A549 (cell line): Measurements from ENCODE around the gene NAV2. TPM values are rescaled to one million over a fixed set of nuclear protein-coding genes. Genes with fewer than 3 reads are reported as not detected.

Experiments
- ATAC-seq, 2 experiments: fragments of 200-7000 bp in 1 of 2; fragments of >200 bp in 1 of 2; cut with Nextera tagmentation in 1 of 2; cut with Tn5 transposase in 1 of 2; 3 replicates each; pipeline versions ENCODE4 v1.8.0 to v1.9.1; 2018 to 2020; ENCODE audit warnings: mild to moderate bottlenecking in 1 of 2, moderate library complexity in 1 of 2
- CTCF ChIA-PET: fragments of 300-600 bp; sonication (Branson Sonifier 250); formaldehyde crosslinking; extraction: SDS; loops from one replicate; lab custom pipeline; 2021; ENCODE audit warnings: antibody characterized with exemption, inconsistent platforms; lab: Yijun Ruan, JAX
- POLR2A ChIA-PET: fragments of 350-600 bp; formaldehyde crosslinking; extraction: SDS; loops from one replicate; lab custom pipeline; 2021; ENCODE audit warnings: antibody characterized with exemption, inconsistent platforms; lab: Yijun Ruan, JAX
- DNase-seq, 2 experiments: peaks; one replicate each; pipeline versions ENCODE4 v3.0.0 to v3.0.0-alpha.2; 2011 to 2016; ENCODE audit warnings: low read depth in 1 of 2, low spot score in 1 of 2
- FAIRE-seq: peaks from 2 replicates; lab custom pipeline; 2011; peaks lifted over from hg19 to GRCh38; lab: Jason Lieb, UNC
- H3K27ac ChIP-seq, 2 experiments: fragments of >200 bp; sonication (Bioruptor Twin); formaldehyde crosslinking; 3 replicates each; pipeline ENCODE4 v1.5.1; 2016 to 2017
- H3K4me1 ChIP-seq: fragments of >200 bp; sonication (Bioruptor Twin); formaldehyde crosslinking; 3 replicates; pipeline ENCODE4 v1.6.1; 2016
- H3K4me2 ChIP-seq: fragments of >200 bp; sonication (Bioruptor Twin); formaldehyde crosslinking; 3 replicates; pipeline ENCODE4 v1.6.1; 2016
- H3K4me3 ChIP-seq: fragments of >200 bp; sonication (Bioruptor Twin); formaldehyde crosslinking; 3 replicates; pipeline ENCODE4 v1.5.1; 2016
- H3K9me3 ChIP-seq: fragments of >200 bp; sonication (Bioruptor Twin); formaldehyde crosslinking; 3 replicates; pipeline ENCODE4 v1.6.1; 2016
- BCL3 ChIP-seq: fragments of >200 bp; sonication (Bioruptor Twin); formaldehyde crosslinking; IDR thresholded peaks from 3 replicates; pipeline ENCODE4 v1.6.1; 2016
- BHLHE40 ChIP-seq: IDR thresholded peaks from 2 replicates; pipeline ENCODE4 v1.6.1; 2012; ENCODE audit warnings: low read depth, low read length, inconsistent platforms
- CHD4 ChIP-seq: fragments of 200-600 bp; sonication (generic); IDR thresholded peaks from 2 replicates; pipeline ENCODE4 v1.6.1; 2016; ENCODE audit warnings: antibody characterized with exemption, mild to moderate bottlenecking, borderline replicate concordance
- CTCF ChIP-seq: fragments of >200 bp; sonication (Bioruptor Twin); formaldehyde crosslinking; IDR thresholded peaks from 3 replicates; pipeline ENCODE4 v1.5.1; 2016
- EHMT2 ChIP-seq: fragments of 200-600 bp; sonication (generic); IDR thresholded peaks from 2 replicates; pipeline ENCODE4 v1.6.1; 2016; ENCODE audit warnings: antibody characterized with exemption, low read depth, mild to moderate bottlenecking, moderate library complexity
- ESRRA ChIP-seq: fragments of 150-350 bp; IDR thresholded peaks from 2 replicates; pipeline ENCODE4 v1.6.1; 2014; ENCODE audit warnings: mild to moderate bottlenecking, low read length, borderline replicate concordance
- FOSL2 ChIP-seq, 2 experiments: fragments of 450-650 bp in 1 of 2; fragments of >200 bp in 1 of 2; sonication (Bioruptor Twin) in 1 of 2; formaldehyde crosslinking; IDR thresholded peaks; 2 replicates each; pipeline versions ENCODE4 v1.5.0 to v1.6.1; 2016 to 2020; ENCODE audit warnings: mild to moderate bottlenecking in 1 of 2, moderate library complexity in 1 of 2
- GATA3 ChIP-seq: IDR thresholded peaks from 2 replicates; pipeline ENCODE4 v1.6.1; 2012; ENCODE audit warnings: borderline replicate concordance
- HMGXB4 ChIP-seq: fragments of 250-450 bp; sonication (Bioruptor Pico); IDR thresholded peaks from 2 replicates; pipeline ENCODE4 v1.5.0; 2021; ENCODE audit warnings: mild to moderate bottlenecking, moderate library complexity, borderline replicate concordance
- HOXB13 ChIP-seq: fragments of 250-450 bp; sonication (Bioruptor Pico); IDR thresholded peaks from 2 replicates; pipeline ENCODE4 v1.5.0; 2020; ENCODE audit warnings: low read depth, mild to moderate bottlenecking, moderate library complexity
- KDM1A ChIP-seq: fragments of 200-600 bp; sonication (generic); IDR thresholded peaks from 2 replicates; pipeline ENCODE4 v1.6.1; 2016; ENCODE audit warnings: low read depth, mild to moderate bottlenecking
- MYC ChIP-seq: IDR thresholded peaks from 2 replicates; pipeline ENCODE4 v1.6.1; 2012; ENCODE audit warnings: mild to moderate bottlenecking, inconsistent platforms, low read length, improper control_type of control experiment, borderline replicate concordance
- NR3C1 ChIP-seq: fragments of >200 bp; sonication (Bioruptor Twin); formaldehyde crosslinking; IDR thresholded peaks from 3 replicates; pipeline ENCODE4 v1.6.1; 2017
- PHF8 ChIP-seq: fragments of 200-600 bp; sonication (generic); IDR thresholded peaks from 2 replicates; pipeline ENCODE4 v1.6.1; 2016; ENCODE audit warnings: low read depth, mild to moderate bottlenecking, antibody characterized with exemption, moderate library complexity, borderline replicate concordance
- POLR2AphosphoS2 ChIP-seq: conservative IDR thresholded peaks from 2 replicates; pipeline ENCODE4 v1.6.1; 2012; ENCODE audit warnings: low read length, improper control_type of control experiment, inconsistent platforms
- RFX5 ChIP-seq: fragments of 450-650 bp; IDR thresholded peaks from 2 replicates; pipeline ENCODE4 v1.7.1; 2014; ENCODE audit warnings: antibody characterized with exemption, mild to moderate bottlenecking, moderate library complexity
- RNF2 ChIP-seq: fragments of 200-600 bp; sonication (generic); IDR thresholded peaks from 2 replicates; pipeline ENCODE4 v1.6.1; 2016; ENCODE audit warnings: low read depth, mild to moderate bottlenecking, antibody characterized with exemption, moderate library complexity, borderline replicate concordance
- WGBS: methylation state at CpG from one replicate; pipeline ENCODE4 v1.1.6; 2017; ENCODE audit errors: missing lambda C conversion rate; 5-methylcytosine and 5-hydroxymethylcytosine counted together
- polyA plus RNA-seq, 4 experiments: library from polyadenylated mRNA; depleted of rRNA in 3 of 4; stranded (reverse); fragments of >200 nt; fragmentation: RNase III in 1 of 4; extraction: RNeasy Plus Mini Kit Qiagen cat#74134 plus additional on column Dnase treatment in 1 of 4; gene quantifications; 2 replicates in 3 of 4; 3 replicates in 1 of 4; pipeline ENCODE4 v1.2.3, GENCODE V29; 2011 to 2017
- TF ChIP-seq, protein P1 (sequence below): IDR thresholded peaks from 2 replicates; pipeline ENCODE4 v1.6.1; 2012
- TF ChIP-seq, protein P2 (sequence below): fragments of 200-600 bp; sonication (generic); IDR thresholded peaks from 2 replicates; pipeline ENCODE4 v1.6.1; 2016; ENCODE audit warnings: antibody characterized with exemption, mild to moderate bottlenecking, moderate library complexity

NAV2 gene
- polyA plus RNA-seq, 2 of the 4 experiments (the other 2 are of a cell fraction), result 4.9 to 19.8 TPM

DNA sequence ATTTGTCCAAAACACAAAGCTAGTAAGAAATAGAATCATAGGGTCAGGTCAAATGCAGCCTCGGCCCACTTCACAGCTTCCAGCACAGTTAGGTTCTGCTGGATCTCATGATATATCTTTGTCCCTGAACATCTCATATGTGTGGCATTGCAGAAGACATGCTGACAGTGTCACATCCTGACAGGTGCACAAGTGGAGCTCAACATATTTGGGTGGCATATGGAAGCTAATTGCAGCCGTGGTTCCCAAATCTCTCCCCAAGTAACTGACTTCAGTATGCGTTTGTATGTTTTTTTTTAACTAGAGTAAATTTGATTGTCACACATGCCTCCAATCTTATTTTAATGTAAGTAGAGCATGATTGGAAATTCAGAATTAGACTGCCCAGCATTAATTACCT is 33.4 kb downstream of the NAV2 start:
- no peak for TF ChIP-seq HOXB13 (CRISPR knock-in tag)
- no peak for TF ChIP-seq CTCF
- TF ChIP-seq KDM1A, result no peak
- no peak for TF ChIP-seq POLR2AphosphoS2
- TF ChIP-seq, protein P1, sequence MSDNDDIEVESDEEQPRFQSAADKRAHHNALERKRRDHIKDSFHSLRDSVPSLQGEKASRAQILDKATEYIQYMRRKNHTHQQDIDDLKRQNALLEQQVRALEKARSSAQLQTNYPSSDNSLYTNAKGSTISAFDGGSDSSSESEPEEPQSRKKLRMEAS, result no peak
- TF ChIP-seq NR3C1, result no peak
- TF ChIP-seq HMGXB4 (CRISPR knock-in tag), result no peak
- TF ChIP-seq CHD4, result no peak
- no peak for TF ChIP-seq PHF8
- TF ChIP-seq, protein P2, sequence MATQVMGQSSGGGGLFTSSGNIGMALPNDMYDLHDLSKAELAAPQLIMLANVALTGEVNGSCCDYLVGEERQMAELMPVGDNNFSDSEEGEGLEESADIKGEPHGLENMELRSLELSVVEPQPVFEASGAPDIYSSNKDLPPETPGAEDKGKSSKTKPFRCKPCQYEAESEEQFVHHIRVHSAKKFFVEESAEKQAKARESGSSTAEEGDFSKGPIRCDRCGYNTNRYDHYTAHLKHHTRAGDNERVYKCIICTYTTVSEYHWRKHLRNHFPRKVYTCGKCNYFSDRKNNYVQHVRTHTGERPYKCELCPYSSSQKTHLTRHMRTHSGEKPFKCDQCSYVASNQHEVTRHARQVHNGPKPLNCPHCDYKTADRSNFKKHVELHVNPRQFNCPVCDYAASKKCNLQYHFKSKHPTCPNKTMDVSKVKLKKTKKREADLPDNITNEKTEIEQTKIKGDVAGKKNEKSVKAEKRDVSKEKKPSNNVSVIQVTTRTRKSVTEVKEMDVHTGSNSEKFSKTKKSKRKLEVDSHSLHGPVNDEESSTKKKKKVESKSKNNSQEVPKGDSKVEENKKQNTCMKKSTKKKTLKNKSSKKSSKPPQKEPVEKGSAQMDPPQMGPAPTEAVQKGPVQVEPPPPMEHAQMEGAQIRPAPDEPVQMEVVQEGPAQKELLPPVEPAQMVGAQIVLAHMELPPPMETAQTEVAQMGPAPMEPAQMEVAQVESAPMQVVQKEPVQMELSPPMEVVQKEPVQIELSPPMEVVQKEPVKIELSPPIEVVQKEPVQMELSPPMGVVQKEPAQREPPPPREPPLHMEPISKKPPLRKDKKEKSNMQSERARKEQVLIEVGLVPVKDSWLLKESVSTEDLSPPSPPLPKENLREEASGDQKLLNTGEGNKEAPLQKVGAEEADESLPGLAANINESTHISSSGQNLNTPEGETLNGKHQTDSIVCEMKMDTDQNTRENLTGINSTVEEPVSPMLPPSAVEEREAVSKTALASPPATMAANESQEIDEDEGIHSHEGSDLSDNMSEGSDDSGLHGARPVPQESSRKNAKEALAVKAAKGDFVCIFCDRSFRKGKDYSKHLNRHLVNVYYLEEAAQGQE, result no peak
- TF ChIP-seq BHLHE40, result no peak
- no peak for TF ChIP-seq GATA3
- TF ChIP-seq ESRRA, result no peak
- no peak for TF ChIP-seq RFX5
- no peak for TF ChIP-seq FOSL2 (IDR thresholded peaks at IDR 0.05)
- no peak for TF ChIP-seq FOSL2 (CRISPR knock-in tag; IDR thresholded peaks at IDR 0.05)
- TF ChIP-seq MYC, result no peak
- no peak for TF ChIP-seq EHMT2
- TF ChIP-seq BCL3, result no peak
- no peak for TF ChIP-seq RNF2
- 87% methylated on average over 3 of the region's 3 CpGs for WGBS
- ChIA-PET CTCF (interaction anchor here (1.6 to 4.9 kb wide), 2 partner anchors 185 to 675 kb away, joined by 3 to 296 read pairs; no protein-coding TSS in a partner anchor), POLR2A (no interaction called here)
- H3K27ac ChIP-seq, result no peak overlapping the region
- H3K4me3 ChIP-seq, result no peak overlapping the region
- FAIRE-seq (no peak), DNase-seq (no peak), ATAC-seq (no peak)
- H3K4me1 ChIP-seq, result 0 out of 3 replicates have a peak, but pooled peaks cover 4% of the 10 kb centered on the region
- no peak overlapping the region for H3K4me2 ChIP-seq
- no peaks in the 10 kb centered on the region for H3K9me3 ChIP-seq
